Measurements from ENCODE around the gene ARPC2.

Gene ARPC2

DNA sequence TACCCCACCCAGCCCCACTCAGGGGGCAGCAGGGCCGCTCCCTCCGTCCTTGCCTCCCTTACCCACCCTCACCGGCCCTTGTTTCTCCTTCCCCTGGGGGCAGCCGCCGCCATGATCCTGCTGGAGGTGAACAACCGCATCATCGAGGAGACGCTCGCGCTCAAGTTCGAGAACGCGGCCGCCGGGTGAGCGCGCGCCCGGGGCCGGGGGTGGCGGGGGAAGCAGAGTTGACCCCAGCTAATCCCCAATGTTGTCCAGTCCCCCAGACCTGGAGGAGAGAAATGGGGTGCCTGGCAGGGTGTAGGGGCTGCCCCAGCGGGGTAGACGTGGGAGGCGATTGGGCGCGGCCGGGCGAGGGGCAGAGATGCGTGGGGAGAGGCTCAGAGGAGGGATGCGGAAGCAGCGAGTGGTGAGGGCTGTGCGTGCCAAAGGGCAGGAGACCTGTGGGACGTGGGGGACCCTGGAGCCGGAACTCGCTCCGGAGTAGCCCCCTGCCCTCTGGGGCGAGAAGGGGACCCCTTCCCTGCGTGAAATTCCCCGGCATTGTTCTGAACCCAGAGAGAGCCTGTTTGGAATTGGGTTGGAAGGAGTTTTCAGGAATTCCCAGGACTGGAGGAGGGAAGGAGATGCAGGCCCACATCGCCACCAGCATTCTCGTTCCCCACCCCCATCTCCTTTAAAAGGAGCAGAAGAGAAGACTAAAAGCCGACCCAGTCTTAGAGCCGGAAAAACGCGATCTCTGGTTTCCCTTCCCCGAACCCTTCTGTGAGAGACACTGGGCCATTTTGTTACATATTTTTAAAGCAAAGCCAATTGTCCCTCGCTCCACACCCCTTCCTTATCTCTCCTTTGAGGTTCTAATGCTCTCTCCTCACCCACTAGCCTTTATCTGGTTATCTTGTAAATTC lies 625 bp downstream of the ARPC2 start:
- peak; percentile 71 to 80 for DNase-seq

DNA sequence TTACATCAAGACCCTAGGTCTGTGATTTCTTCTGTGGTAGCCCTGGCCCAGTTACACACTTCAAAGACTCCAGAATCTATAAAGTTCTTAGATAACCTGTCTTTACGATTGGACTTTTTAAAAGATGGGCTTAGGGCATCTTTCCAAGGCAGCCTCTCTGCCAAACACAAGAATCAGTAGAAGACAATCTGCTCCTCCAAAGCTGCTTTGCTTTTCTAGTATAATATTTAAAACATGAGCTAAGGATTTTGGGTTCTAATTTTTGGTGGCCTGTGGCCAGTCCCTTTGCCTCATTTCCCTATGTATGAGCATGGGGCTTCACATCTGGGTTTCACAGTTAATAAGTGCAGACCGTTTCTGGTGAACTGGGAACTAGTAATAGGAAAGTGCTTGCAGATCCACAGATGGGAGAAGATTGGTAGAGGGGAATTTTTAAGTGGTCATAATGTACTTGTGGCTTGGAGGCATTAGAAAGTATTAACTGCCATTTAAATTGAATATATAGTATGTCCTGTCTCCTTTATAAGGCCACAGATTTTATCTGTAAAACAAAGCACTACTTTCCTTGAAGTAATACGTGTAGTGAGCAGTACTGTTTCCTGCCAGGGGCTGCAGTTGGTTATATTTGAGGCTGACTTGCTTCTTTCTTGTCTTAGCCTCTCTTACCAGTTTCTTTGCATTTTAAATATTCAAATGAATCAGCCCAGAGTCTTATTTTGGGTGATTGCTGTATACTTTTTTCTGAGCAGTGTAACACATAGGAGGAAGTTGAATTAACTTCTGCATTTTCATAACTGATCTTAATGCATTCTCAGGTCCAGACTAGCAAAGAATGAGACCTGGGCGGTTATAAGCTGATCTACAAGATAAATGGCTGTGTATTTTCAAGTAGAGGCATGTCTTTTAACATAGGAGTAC lies 1.5 kb downstream of the ARPC2 start:
- DNase-seq, result no peak

DNA sequence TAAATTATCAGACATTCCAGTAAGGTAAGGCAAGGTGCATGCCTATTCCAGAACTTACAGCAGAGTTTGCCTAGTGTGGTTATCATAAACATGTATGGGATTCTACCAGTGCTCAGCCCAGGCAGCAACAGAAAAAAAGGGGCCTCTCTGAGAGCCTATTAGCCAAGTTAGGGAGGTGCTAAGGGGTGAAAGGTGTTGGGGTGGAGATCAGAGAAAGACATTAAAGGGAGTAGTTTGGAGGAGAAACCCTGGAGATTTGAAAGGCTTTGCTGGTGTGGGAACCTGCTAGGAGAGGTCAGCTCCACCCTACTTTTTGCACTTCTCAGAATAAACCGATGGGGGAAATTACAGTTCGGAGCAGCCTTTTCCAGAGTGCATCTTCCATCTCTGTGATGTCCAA lies 2.9 kb downstream of the ARPC2 start:
- DNase-seq, result no peak

DNA sequence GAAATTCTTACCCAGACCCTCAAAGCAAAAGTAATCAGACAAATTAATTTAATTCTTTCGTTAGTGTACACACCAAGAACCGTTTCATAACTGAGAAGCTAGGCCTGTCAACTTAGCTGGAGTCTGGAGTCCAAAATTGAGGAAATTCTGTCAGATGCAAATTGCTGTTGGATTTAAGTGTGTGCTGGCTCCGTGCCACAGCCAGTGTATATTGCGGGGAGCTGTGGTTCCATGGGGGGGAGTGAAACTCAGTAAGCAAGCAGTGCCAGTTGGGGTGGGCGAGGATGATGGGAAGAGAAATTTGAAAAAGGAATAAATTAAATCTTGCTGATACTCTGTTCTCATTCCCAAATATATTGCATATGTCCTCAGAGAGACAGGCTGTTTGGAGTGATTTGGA lies 4.0 kb downstream of the ARPC2 start:
- DNase-seq, result no peak

DNA sequence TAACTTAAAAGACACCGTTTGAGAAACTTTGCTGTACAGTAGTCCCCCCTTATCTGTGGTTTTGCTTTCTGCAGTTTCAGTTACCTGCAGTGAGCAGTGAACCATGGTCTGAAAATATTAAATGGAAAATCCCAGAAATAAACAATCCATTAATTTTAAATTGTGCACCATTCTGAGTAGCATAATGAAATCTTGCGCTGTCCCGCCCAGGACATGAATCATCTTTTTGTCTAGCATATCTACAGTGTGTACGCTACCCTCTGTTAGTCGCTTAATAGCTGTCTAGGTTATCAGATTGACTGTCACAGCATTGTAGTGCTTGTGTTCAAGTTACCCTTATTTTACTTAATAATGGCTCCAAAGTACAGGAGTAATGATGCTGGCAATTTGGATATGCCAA lies 6.1 kb downstream of the ARPC2 start:
- no peak for DNase-seq

DNA sequence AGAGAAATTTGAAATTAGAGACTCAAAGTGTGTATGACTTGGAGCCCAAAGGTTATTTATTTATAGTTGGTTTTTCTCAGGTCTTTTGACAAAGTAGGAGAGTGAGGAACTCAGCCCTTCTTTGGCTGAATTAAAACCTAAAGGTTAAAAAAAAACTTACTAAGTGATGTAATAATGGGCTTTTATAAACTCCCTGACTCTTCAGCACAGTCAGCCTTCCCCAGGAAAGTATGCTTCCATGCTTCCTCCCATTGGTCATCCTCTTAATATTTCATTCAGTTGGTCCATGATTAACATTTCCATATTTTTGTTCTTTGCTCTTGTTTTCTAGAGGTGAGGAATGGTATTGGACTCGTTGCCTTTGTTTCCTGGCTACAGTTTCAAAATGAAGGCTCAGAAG lies 7.2 kb downstream of the ARPC2 start:
- DNase-seq, result no peak

DNA sequence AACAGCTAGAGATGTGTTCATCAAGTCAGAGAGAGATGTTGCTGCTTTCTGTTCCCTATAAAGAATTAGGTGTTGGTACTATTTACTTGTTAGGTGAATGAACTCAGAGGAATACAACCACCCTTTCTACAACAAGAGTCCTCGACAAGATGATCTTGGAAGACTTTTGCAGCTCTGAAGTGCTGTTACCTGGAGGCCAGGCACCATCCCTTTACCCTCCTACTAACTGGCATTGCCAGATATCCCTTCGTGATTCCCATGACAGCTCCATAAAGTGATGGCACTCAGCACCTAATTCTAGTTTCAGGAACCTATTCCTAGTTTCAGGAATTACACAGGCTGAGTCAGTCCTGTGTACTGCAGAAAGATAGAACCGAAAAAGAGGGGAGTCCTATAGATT lies 9.9 kb downstream of the ARPC2 start:
- DNase-seq, result no peak

DNA sequence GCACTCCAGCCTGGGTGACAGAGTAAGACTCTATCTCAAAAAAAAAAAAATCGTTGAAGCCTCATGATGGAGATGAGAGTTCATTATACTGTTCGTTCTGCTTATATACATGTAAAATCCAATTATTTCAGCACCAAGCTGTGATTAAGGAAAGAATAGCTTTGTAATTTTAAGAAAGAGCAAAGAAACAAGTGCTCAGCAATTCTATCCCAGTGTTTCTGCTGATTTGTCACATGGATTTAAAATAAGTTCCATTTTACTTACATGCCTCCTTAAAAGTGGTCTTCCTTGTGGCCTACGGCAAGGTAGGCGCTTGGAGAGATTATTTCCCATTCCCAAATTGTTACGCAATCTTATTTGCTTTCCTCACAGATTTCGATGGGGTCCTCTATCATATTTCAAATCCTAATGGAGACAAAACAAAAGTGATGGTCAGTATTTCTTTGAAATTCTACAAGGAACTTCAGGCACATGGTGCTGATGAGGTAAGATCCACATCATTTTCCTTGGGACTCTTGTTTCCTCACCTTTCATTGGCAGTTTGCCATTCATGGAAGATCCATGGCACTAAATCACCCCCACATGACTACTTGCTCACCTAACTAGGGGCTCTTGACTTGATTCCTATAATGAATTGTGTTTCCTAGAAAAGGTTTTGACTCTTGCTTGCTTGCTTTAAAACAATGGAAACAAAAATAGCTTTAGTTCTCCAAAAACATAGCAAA lies 11.5 kb downstream of the ARPC2 start:
- no peak for DNase-seq

DNA sequence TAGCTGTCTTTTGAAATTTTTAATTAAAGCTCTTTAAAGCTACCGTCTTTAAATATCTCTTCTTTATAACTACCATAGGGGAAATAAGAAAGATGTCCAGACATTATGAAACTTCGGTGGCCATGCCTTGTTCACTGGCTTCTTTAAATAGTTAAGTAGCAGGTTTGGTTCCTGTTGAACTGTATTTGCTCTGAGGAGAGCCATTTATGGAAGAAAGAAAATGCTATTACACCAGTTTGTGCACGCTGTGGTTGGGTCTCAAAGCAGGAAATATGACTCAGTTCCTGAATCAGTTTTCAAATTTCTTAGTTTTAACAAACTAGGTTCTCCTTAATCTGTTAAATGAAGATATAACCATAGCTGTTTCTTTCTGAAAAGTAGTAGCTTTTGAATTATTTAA lies 12.2 kb downstream of the ARPC2 start:
- DNase-seq, result peak; percentile 34 to 43

DNA sequence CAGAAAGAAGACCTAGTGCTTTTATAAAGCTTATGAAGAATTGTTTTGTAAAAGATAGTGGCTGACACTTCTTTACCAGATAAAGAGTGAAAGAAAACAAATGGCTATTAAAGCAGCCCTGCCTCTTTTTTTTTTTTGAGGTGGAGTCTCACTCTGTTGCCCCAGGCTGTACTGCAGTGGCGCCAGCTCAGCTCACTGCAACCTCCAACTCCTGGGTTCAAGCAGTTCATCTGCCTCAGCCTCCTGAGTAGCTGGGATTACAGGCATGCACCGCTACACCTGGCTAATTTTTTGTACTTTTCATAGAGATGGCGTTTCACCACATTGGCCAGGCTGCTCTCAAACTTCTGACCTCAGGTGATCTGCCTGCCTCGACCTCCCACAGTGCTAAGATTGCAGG lies 12.9 kb downstream of the ARPC2 start:
- DNase-seq, result no peak

DNA sequence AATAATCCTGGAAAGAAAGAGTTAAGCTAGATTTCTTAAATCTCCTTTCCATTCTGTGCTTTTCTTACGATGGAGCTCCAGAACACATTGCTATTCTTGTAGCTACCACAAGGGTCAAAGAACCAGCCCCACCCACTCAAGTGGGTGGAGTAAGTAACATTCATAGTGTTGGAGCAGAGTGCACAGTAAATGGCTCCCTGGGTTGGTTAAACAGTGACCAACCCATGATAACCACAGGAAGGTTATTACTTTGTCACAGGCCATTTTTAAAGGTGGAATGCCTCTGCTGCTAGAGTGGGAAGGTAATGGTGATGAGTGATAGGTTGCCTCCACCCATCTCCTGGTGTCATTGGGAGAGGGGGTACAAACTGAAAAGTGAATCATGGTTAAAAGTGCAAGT lies 13.9 kb downstream of the ARPC2 start:
- peak in 1 of 2 donors; percentile 36 for DNase-seq

DNA sequence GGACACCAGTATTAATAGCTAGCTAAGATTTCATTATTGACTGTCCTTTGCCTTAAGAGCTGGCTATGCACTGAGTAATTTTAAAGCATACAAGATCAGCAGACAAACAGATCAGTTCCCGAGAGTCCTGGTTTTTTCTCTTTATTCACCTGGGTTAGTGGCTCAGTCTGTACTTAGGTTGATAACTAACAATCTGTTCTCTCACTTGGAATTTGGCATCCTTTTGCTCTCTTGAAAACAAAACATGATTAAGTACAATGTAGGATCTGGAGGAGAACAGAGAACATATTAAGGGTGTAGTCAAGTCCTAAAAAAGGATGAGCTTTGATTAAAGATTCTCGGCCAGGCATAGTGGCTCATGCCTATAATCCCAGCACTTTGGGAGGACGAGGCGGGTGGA lies 16.6 kb downstream of the ARPC2 start:
- DNase-seq, result no peak

DNA sequence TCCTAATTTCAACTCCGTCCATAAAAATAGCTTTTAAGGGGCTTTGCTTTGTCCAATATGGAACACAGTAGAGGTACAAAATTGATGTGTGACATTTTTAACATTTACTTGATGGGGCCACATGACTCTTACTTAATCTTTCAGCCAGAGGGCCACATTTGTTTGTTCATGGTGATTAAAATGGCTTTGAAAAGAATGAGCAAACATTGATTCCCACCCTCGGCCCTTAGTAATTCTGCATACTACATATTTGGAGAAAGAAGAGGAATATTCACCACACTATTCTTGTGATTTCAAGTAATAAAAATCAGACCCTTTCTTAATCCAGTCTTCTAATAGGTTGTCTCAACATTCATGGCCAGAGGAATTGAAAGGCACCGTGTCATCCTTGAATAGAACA lies 17.5 kb downstream of the ARPC2 start:
- DNase-seq, result no peak

DNA sequence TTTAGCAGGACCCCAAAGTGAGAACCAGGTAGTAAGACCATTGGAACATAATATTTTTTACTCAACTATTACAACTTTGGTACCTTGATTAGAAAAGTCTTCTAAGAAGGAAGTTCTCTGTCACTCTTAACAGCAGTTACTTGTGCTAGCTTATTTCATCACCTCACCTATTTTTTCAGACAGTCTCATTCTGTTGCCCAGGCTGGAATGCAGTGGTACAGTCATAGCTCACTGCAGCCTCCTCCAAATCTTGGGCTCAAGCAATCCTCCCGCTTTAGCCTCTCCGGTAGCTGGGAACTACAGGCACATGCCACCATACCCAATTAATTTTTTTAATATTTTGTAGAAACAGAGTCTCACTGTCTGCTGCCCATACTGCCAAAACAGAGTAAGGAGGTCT lies 18.0 kb downstream of the ARPC2 start:
- no peak for DNase-seq

DNA sequence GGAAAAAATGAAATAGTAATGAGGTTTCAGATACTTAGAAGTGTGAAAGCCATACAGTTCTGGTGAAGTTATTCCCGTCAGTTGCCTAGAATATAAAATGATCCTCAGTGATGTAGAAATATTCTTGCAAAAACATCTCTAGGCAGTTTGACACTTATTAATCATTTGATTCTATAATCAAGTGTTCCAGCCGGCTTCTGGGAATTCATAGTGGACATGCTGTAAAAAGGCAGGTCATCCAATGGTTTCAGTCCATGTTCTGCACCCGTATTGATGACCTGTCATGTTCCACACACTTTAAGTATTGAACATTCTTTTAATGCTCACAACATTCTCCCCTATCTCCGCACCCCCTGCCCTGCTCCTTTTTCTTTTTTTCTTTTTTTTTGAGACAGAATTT lies 19.8 kb downstream of the ARPC2 start:
- no peak for DNase-seq

DNA sequence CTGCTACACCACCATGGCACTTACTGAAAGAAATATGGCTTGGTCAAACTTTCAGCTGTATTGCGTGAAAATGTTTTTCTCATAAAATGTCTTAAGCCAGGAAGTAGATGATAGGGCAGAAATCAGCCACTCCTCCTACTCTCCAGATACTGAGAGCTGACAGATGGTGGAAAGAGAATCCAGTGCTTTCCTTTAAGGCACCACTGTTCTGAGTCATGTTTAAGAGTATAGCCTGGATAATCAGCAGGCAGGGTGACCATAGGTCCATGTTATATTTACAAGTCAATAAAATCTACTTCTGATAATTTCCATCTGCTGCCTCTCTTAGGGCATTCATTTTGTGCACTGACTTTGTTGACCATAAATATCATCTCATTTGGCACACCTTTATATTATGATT lies 21.9 kb downstream of the ARPC2 start:
- DNase-seq, result no peak

DNA sequence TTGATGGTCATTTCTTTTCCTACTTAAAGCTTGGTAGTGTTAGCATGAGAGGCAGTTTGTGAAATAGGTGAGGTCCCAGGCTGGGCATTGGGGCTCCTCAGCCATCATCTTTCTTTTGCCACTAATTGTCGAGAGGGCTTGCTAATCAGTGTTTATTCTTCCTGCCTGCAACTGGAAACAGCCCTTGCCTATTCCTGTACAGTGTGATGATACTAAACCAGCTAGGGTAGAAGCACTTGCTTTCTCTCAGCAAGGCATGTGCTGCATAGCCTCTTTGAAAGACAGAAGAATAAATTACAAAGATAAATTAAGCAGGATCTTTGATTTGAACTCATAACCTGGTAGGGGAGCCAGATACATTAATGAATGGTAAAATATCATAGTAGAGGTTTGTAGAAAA lies 27.2 kb downstream of the ARPC2 start:
- DNase-seq, result no peak

DNA sequence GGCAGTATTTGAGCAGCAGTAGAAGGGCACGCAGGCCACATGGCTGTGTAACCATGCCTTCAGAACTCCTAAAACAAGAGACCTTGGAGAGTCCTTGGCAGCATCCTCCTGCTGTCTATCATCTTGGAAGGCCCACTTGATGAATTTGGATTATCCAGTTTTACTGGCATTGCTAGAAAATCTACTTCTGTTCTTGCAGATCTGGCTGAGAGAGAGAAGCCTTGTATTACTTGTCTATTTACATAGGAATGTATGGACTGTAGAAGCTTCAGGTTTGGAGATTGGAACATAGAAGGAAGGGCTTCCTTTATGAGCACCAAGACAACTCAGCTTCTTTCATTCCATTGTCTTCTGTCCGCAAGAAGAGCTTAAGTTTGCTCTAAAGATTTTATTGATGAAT lies 27.7 kb downstream of the ARPC2 start:
- DNase-seq, result no peak

DNA sequence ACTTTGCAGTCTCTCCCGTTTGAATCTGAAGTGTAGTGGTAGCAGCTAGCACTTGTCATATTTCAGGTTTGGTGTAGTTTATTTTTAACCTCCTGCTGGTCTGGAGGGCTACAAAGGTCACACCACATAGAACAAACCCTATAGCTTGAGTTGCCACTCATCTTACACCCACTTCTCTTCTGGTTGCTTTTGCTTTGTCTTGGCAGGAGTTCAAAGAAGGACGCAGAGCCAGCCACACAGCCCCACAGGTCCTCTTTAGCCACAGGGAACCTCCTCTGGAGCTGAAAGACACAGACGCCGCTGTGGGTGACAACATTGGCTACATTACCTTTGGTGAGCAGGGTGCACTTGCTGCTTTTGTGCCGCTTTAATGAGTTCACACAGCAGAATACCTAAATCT lies 28.2 kb downstream of the ARPC2 start:
- DNase-seq, result no peak

DNA sequence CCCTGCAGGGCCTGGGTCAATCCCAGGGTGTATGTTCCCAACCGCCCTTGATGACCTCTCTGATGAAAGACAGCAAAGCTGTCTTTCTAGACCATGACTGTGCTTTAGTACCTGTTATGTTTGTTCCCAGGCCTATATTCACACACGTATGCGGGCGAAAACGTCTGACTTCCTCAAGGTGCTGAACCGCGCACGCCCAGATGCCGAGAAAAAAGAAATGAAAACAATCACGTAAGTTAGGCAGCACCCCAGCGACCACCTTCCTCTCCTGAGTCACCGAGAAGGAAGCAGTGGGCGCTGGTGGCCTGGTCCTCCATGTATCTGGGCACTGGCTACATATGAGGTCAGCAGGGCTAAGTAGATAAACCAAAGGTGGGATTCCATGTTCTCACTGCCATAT lies 32.7 kb downstream of the ARPC2 start:
- DNase-seq, result no peak

DNA sequence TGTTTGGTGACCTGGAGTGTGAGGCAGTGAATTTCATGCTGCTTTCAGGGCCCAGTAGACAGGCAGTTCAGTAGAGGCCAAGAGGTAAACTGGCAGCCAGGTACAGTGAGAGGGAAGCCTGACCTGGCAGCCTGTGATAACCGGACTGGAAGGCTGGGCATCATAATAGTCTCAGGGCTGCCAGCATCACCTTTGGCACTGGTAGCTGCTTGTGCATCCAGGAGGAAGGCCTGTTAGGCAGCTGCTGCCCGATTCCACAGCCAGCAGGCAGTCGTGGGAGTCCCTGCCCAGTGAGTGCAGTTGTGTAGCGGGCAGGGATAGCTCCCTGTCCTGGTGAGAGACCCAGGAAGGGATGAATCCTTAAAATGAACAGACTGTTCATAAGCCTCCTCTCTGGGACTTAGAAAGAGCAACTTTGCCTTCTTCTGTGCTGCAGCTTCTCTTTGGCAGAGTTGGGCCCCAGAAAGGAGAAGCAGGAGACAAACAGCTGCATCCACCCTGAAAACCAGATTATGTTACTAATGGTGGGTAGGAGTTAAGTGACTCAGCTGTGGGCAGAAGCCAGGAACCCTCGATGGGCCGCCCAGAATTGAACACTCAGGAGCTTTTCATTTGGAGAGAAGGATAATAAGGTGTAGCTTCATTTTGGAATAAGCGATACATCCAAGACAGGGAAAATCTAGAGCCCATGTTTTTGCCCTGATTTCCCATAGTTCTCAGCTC lies 35.7 kb downstream of the ARPC2 start:
- no peak for DNase-seq

DNA sequence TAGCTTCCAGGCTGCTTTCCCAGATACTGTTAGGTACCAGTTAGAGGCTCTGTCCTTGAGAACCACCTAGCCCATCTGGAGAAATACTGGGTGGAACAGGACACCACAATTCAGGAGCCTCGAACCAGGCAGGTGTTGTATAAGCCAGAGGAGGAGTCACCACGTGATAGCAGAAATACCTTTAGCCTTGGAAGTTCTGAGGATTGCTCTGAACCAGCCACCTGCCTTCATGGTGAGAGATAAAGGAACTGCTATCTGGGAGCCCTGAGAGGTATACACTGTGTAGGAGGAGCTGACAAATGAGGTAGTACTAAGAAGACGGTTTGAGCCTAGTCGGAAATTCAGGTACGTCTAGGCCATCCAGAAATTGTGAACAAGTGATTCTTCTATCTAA lies 36.2 kb downstream of the ARPC2 start:
- DNase-seq, result no peak

DNA sequence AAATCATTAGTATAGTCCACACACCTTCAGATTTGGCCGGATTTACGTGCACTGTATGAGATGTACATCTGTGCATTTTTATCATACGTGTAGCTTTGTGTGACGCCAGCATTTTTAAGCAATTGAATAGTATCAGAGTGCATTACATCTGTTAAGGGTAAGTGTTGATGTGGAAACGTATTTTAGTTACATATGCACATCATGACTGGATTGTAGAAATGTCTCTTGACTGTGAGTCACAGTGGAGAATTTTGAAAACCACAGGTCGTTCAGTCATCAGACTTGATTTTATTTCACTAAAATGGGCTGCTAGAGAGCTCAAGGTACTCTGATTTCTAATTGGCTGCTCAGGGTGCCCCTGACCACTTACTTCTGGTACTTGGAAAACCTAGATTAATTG lies 38.5 kb downstream of the ARPC2 start:
- DNase-seq, result no peak

Measured in stimulated activated CD4-positive, alpha-beta T cell treated with anti-CD3 and anti-CD28 coated beads, Interleukin-2, amount 100 ng/mL, for 24 hours (primary cell).